Testis (tissue), 3 donors: ENCODE measurements around the gene CKAP2. TPM values are rescaled to one million over a fixed set of nuclear protein-coding genes. Genes with fewer than 3 reads are reported as not detected.

ENCODE experiments used
- DNase-seq: peaks from one replicate; pipeline ENCODE4 v3.0.0-alpha.2; 2019
- H3K27ac ChIP-seq, 2 donors: fragments of 200-600 bp; sonication (generic); one replicate each; pipeline ENCODE4 v1.5.1; 2019
- H3K27me3 ChIP-seq: fragments of 200-600 bp; sonication (generic); one replicate; pipeline ENCODE4 v1.5.1; 2019
- H3K36me3 ChIP-seq: fragments of 200-600 bp; sonication (generic); one replicate; pipeline ENCODE4 v1.5.1; 2017; ENCODE audit warnings: low read depth; ENCODE audit errors: missing control alignments
- H3K4me1 ChIP-seq: fragments of 200-600 bp; sonication (generic); one replicate; pipeline ENCODE4 v1.5.1; 2019
- H3K4me3 ChIP-seq, 2 donors: fragments of 200-600 bp; sonication (generic); one replicate each; pipeline ENCODE4 v1.5.1; 2017 to 2019
- H3K9me3 ChIP-seq: fragments of 200-600 bp; sonication (generic); one replicate; pipeline ENCODE4 v1.5.1; 2017
- CTCF ChIP-seq, 3 experiments: fragments of 450-650 bp in 2 of 3; fragments of 200-600 bp in 1 of 3; sonication (generic) in 1 of 3; IDR thresholded peaks; one replicate each; pipeline ENCODE4 v1.5.1; 2016 to 2019; ENCODE audit warnings: antibody characterized with exemption in 3 of 3, mild to moderate bottlenecking in 2 of 3, moderate library complexity in 1 of 3
- POLR2A ChIP-seq: fragments of 450-650 bp; IDR thresholded peaks from one replicate; pipeline ENCODE4 v1.6.1; 2017; ENCODE audit warnings: antibody characterized with exemption, mild to moderate bottlenecking, moderate library complexity
- WGBS, 2 donors: methylation state at CpG; one replicate each; pipeline ENCODE4 v1.1.5; 2018; 5-methylcytosine and 5-hydroxymethylcytosine counted together
- intact Hi-C: fragments of 100-400 bp; cut with DNase I; formaldehyde crosslinking; loops from one replicate; pipeline ENCODE4 v1.15.1; 2023; ENCODE audit warnings: low total_unique reads
- polyA plus RNA-seq: library from polyadenylated mRNA; stranded (reverse); fragments of 350-450 nt; fragmentation: Illumina TruSeq; extraction: RNeasy Lipid Tissue Mini Kit (QIAGEN cat#74804); gene quantifications from one replicate; pipeline ENCODE4 v1.2.3, GENCODE V29; 2014; ENCODE audit warnings: low read depth, low replicate concordance; ENCODE audit not compliant: insufficient read depth
- total RNA-seq, 2 donors: library from RNA; depleted of rRNA; stranded (reverse); fragments of >200 nt; gene quantifications; one replicate each; pipeline ENCODE4 v1.2.3, GENCODE V29; 2016

The CKAP2 gene
- total and polyA plus RNA-seq, 3 donors from 2014 or later, result 27.0 to 43.2 (median 33.8) TPM

- Histone ChIP-seq H3K27me3 (no peaks in the 10 kb centered on the region), H3K4me1 (no peaks in the 10 kb centered on the region), H3K27ac (no peak overlapping the region), H3K36me3 (no peaks in the 10 kb centered on the region), H3K9me3 (no peaks in the 10 kb centered on the region), H3K4me3 (no peak overlapping the region)
- no peak for TF ChIP-seq CTCF (IDR thresholded peaks at IDR 0.05)
- TF ChIP-seq POLR2A, result no peak
- DNase-seq, result no peak
- intact Hi-C loops, result no loop called here
- 92 to 99% methylated on average over 4 of the region's 4 CpGs for WGBS, 2 donors
Observed at GRCh38 chr13:52411629-52412028, 43.6 kb upstream of the CKAP2 start.

- H3K4me3 ChIP-seq, result no peak overlapping the region
- H3K9me3 ChIP-seq, result no peaks in the 10 kb centered on the region
- no peaks in the 10 kb centered on the region for H3K27me3 ChIP-seq
- no peak overlapping the region for H3K27ac ChIP-seq
- H3K4me1 ChIP-seq, result no peaks in the 10 kb centered on the region
- DNase-seq, result no peak
- no peaks in the 10 kb centered on the region for H3K36me3 ChIP-seq
- intact Hi-C loops, result no loop called here
- TF ChIP-seq POLR2A (no peak), CTCF (IDR thresholded peaks at IDR 0.05) (no peak)
- 95 to 98% methylated on average over 1 of the region's 1 CpG for WGBS, 2 donors
Observed at GRCh38 chr13:52412128-52412527, 43.1 kb upstream of the CKAP2 start.

DNA sequence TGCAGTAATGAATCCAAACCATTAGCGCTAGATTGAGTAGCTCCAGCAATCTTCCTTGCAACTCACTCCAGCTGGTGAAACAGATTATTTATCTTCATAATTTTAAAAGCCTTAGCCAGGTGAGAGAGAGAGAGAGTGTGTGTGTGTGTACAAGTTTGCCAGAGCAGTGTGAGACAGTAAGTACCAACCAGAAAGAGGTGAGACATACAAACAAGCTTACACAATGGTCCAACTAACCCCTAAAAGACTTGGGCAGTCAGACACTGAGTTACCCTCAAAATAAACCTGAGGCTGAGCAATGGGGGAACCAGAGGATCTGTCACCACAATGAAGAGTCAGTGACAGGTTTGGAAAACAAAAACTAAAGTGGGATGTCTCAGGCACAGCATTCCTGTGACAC is 41.2 kb upstream of the CKAP2 start:
- WGBS, 2 donors, result 97% methylated on average over 1 of the region's 1 CpG
- H3K27ac ChIP-seq, result no peak overlapping the region
- intact Hi-C loops, result no loop called here
- TF ChIP-seq CTCF (IDR thresholded peaks at IDR 0.05) (no peak), POLR2A (no peak)
- H3K36me3 ChIP-seq, result no peaks in the 10 kb centered on the region
- H3K27me3 ChIP-seq, result no peaks in the 10 kb centered on the region
- H3K4me3 ChIP-seq, result no peak overlapping the region
- H3K9me3 ChIP-seq, result no peaks in the 10 kb centered on the region
- no peaks in the 10 kb centered on the region for H3K4me1 ChIP-seq
- DNase-seq, result no peak

GRCh38 chr13:52414963-52415362 is 40.3 kb upstream of the CKAP2 start:
- WGBS, 2 donors, result 48 to 54% methylated on average over 1 of the region's 1 CpG
- H3K27ac ChIP-seq, result no peak overlapping the region
- H3K9me3 ChIP-seq, result no peaks in the 10 kb centered on the region
- H3K4me1 ChIP-seq, result no peaks in the 10 kb centered on the region
- TF ChIP-seq POLR2A (no peak), CTCF (IDR thresholded peaks at IDR 0.05) (no peak)
- no peak for DNase-seq
- no peaks in the 10 kb centered on the region for H3K27me3 ChIP-seq
- H3K4me3 ChIP-seq, result no peak overlapping the region
- H3K36me3 ChIP-seq, result no peaks in the 10 kb centered on the region
- intact Hi-C loops, result no loop called here

- Histone ChIP-seq H3K4me1 (no peaks in the 10 kb centered on the region), H3K9me3 (no peaks in the 10 kb centered on the region), H3K27me3 (no peaks in the 10 kb centered on the region), H3K36me3 (no peaks in the 10 kb centered on the region), H3K27ac (no peak overlapping the region), H3K4me3 (no peak overlapping the region)
- DNase-seq, result no peak
- WGBS, 2 donors, result 15 to 26% methylated on average over 1 of the region's 1 CpG
- intact Hi-C loops, result no loop called here
- TF ChIP-seq POLR2A, result no peak
- no peak for TF ChIP-seq CTCF (IDR thresholded peaks at IDR 0.05)
Observed at GRCh38 chr13:52419080-52419479, 36.2 kb upstream of the CKAP2 start.
